Spleen (tissue), 7 donors: ENCODE measurements around the gene SLC7A10.

Experiments
- CTCF ChIP-seq, 11 experiments: fragments of 200-600 bp in 7 of 11; fragments of 450-650 bp in 4 of 11; sonication (generic) in 4 of 11; IDR thresholded peaks in 8 of 11; conservative IDR thresholded peaks in 3 of 11; 1 replicate in 7 of 11; 2 replicates in 4 of 11; pipeline versions ENCODE4 v1.4.0 to v1.8.0; 2016 to 2021; ENCODE audit warnings: antibody characterized with exemption in 11 of 11, inconsistent platforms in 4 of 11, mild to moderate bottlenecking in 1 of 11
- POLR2A ChIP-seq, 3 donors: fragments of 450-650 bp; IDR thresholded peaks; one replicate each; pipeline ENCODE4 v1.5.1; 2017; ENCODE audit warnings: antibody characterized with exemption in 3 of 3, mild to moderate bottlenecking in 1 of 3
- POLR2AphosphoS5 ChIP-seq, 3 donors: sonication (generic); formaldehyde crosslinking; IDR thresholded peaks; one replicate each; pipeline ENCODE4 v1.5.1; 2017; ENCODE audit warnings: antibody characterized with exemption in 3 of 3
- donor health status: DM: no; HTN: no; CAD: no; lungs with moderate emphysema.
- donor health status: DM: no; HTN: no; CAD: no.
- donor health status: DM: no; HTN: no; CAD: no.

GRCh38 chr19:33242911-33243310 lies 17.3 kb upstream of the SLC7A10 start:
- TF ChIP-seq POLR2AphosphoS5 (IDR thresholded peaks at IDR 0.05) (no peak), CTCF (IDR thresholded peaks at IDR 0.05 in 8 of 11, conservative IDR thresholded peaks at IDR 0.05 in 3 of 11) (no peak), POLR2A (IDR thresholded peaks at IDR 0.05) (no peak)
